ENCODE measurements around the gene RNF123.
A peak's percentile ranks its signal among the peaks of the same experiment; 100 is the strongest.

The RNF123 gene

DNA sequence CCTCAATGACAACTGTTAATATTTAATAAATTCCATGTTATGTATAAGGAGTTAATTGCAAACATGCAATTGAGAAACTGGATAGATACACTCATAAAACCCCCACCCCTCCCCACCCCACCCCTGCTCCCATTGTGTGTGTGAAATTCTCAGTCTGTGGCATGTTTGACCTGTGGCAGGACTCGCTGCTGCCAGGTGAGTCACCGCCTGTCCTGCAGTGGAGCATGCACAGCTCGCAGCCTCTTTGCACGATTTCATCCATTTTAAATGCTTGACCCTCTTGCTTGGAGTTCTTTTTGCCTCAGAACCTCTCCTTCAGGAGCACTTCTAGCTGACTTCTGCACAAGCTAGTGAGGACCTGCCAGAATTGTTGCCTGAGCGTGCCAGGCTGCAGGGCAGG lies 20.5 kb upstream of the RNF123 start:
- Histone ChIP-seq H3K4me3 (ENCODE audit: extremely low read depth, insufficient read depth, low read length, poor library complexity, severe bottlenecking) (no peak overlapping the region), H3K4me1 (ENCODE audit: control insufficient read depth, insufficient read depth, low read length, poor library complexity, severe bottlenecking) (peaks cover 20% of the 10 kb centered on the region), H3K9me3 (ENCODE audit: control insufficient read depth, low read length) (no peaks in the 10 kb centered on the region), H3K27ac (ENCODE audit: low read depth, low read length, severe bottlenecking) (no peak overlapping the region), H3K36me3 (ENCODE audit: control insufficient read depth, insufficient read depth, low read length) (no peaks in the 10 kb centered on the region)
- WGBS, 2 experiments (ENCODE audit: insufficient coverage in 2 of 2), result 75 to 83% methylated on average over 4 of the region's 5 CpGs

DNA sequence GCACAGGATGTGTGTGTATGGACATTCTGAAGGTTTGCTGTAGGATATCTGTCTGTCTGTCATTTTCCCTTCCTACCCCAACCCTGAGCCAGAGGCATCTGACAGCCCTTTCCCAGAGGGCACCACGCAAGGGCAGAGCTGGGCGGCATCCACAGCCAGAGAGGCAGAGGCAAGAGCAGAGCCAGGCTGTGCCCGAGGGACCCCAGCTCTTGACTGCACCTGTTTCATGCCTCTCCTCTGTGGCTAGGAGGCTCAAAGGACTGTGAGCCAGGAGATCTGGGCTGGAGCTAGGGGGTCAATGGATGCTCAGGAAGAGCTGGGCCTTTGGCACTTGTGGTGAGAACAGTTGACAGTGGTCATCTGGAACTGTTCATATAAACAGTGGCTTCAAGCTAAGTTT lies 20.0 kb upstream of the RNF123 start:
- H3K4me3 ChIP-seq (ENCODE audit: extremely low read depth, insufficient read depth, low read length, poor library complexity, severe bottlenecking), result no peak overlapping the region
- H3K27ac ChIP-seq (ENCODE audit: low read depth, low read length, severe bottlenecking), result no peak overlapping the region
- H3K4me1 ChIP-seq (ENCODE audit: control insufficient read depth, insufficient read depth, low read length, poor library complexity, severe bottlenecking), result peaks cover 20% of the 10 kb centered on the region
- no peaks in the 10 kb centered on the region for H3K36me3 ChIP-seq (ENCODE audit: control insufficient read depth, insufficient read depth, low read length)
- no peaks in the 10 kb centered on the region for H3K9me3 ChIP-seq (ENCODE audit: control insufficient read depth, low read length)
- WGBS, 2 experiments (ENCODE audit: insufficient coverage in 2 of 2), result 75 to 100% methylated on average over 2 to 3 of the region's 3 CpGs

DNA sequence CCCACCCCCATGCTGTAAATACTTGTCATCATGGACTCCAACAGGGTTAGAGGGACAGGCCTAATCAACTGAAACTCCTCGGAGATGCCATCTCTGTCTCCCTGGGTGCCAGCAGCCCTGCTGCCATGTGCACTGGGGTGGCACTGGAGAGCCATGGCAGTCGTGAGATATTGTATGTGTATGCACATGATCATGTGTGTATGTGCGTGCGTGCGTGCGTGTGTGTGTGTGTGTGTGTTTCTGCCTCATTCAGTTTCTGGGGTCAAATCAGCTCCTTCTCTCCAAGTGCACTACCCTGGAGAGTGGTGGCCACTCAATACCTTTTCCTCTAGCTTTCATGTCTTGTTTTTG lies 18.4 kb upstream of the RNF123 start:
- no peaks in the 10 kb centered on the region for H3K9me3 ChIP-seq (ENCODE audit: control insufficient read depth, low read length)
- peaks cover 7% of the 10 kb centered on the region for H3K36me3 ChIP-seq (ENCODE audit: control insufficient read depth, insufficient read depth, low read length)
- 88 to 100% methylated on average over 2 to 4 of the region's 6 CpGs for WGBS, 2 experiments (ENCODE audit: insufficient coverage in 2 of 2)
- H3K4me1 ChIP-seq (ENCODE audit: control insufficient read depth, insufficient read depth, low read length, poor library complexity, severe bottlenecking), result peaks cover 16% of the 10 kb centered on the region
- H3K27ac ChIP-seq (ENCODE audit: low read depth, low read length, severe bottlenecking), result no peak overlapping the region
- no peak overlapping the region for H3K4me3 ChIP-seq (ENCODE audit: extremely low read depth, insufficient read depth, low read length, poor library complexity, severe bottlenecking)

DNA sequence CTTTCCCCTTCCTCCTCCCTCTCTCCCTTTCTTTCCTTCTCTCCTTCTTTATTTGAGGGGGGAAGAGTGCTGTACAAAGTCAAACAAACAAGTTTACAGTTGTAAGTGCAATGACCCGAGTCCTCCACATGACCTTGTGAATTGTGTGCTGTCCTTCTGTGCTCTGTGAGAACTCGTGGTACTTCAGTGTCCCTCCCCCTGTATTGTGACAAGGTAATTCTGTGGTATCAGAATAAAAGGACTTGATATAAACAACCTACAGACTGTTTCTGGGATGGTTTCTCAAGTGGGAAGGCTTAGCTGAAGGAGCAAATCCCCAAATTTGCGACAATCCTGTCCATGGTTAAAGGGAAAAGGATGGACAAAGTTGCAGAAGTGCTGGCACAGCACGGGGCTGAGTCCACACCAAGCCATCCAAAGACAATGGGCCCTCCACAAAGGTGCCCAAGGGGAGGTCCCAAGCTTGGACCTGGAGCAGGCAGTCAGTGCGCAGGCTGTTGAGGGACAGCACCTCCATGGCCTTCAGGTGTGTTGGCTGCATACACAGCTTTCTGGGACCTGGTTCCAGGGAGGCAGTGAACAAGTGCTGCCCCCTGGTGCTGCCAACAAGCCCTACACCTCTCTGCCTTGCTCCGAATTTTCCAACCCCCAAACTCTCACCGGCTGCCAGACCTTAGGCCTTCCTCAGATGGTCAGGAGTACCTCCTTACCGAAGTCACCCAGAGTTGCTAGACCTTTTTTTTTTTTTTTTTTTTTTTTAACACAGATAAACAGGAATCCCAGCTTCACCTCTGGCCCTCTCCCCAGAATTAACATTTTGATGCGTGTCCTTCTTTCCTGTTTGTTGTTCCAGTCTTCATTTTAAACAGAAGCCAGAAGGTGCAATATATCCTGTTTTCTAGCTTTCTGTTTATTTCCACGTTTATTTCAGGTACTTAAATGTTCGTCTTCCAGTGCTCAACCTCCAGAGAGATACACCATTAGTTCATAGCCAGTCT lies 17.8 kb upstream of the RNF123 start:
- Histone ChIP-seq H3K9me3 (ENCODE audit: control insufficient read depth, low read length) (no peaks in the 10 kb centered on the region), H3K4me1 (ENCODE audit: control insufficient read depth, insufficient read depth, low read length, poor library complexity, severe bottlenecking) (peaks cover 13% of the 10 kb centered on the region), H3K4me3 (ENCODE audit: extremely low read depth, insufficient read depth, low read length, poor library complexity, severe bottlenecking) (no peak overlapping the region), H3K27ac (ENCODE audit: low read depth, low read length, severe bottlenecking) (no peak overlapping the region), H3K36me3 (ENCODE audit: control insufficient read depth, insufficient read depth, low read length) (peaks cover 14% of the 10 kb centered on the region)
- 51 to 65% methylated on average over 7 to 9 of the region's 11 CpGs for WGBS, 2 experiments (ENCODE audit: insufficient coverage in 2 of 2)

DNA sequence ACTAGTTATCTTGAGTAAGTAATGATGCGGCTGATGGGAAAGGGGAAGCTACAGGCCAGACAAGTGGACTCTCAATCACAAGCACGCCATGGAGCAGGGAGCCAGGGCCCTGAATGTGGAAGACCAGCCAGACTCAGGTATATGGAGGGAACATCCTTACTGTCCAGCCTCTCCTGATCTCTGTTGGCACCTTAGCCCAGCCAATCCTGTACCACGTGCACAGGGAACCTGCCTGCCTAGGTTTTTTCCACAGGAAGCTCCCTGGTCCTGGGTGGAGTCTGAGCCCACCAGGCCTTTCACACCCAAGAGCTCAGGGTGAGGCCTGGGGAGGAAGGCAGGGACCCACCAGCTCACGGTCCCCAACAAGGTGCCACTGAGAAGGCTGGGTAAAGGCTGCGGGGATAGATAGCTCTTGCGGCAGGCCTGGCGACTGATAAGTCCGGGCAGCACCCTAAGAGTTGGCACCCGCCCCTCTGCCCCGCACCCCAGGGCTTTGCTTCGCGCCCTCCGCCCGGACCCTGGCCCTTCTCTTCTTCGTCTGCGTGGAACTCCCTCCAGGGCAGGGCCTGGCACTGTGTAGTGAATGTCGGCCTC lies 16.1 kb upstream of the RNF123 start:
- Histone ChIP-seq H3K27ac (ENCODE audit: low read depth, low read length, severe bottlenecking) (peak overlapping the region; percentile 96), H3K36me3 (ENCODE audit: control insufficient read depth, insufficient read depth, low read length) (peaks cover 30% of the 10 kb centered on the region)

DNA sequence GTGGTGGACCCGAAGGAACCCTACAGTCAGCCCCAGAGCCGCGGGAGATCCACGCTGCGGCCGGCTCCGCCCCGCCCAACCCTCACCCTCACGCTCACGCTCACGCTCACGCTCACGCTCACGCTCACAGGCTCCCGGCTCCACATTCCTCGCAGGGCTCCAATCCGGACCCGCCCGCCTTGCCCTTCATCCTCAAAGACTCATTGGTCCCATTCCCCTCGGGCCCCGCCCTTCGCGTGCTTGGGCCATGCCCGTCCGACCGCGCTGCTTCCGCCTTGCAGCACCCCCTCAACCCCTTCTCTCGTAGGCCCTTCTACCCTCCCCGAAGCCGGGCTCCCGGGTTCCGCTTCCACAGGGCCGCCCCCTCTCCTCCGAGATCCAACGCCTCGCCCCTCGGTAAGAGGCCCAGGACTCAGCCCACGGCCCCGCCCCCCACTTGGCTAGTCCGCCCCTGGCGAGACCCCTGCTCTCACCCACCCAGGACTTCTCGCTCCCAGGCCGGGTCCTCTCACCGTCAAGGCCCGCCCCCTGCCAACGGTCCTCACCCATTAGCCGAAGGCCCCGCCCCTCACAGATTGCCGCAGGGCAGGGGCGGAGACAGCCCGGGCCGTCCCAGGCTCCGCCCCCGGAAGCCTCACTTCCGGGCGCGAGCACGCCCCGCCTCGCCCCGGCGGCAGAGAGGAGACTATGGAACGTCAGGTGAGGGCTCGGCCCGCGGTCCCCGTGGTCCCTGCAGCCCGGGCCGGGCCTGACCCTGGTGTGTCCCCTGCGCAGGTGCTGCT lies 15.5 kb upstream of the RNF123 start, which contains the start of gene APEH:
TSS of gene APEH (plus strand) at position 637 of the 782 bp plus-strand sequence. CDS start at position 688, 51 bp downstream.
- Histone ChIP-seq H3K4me3 (ENCODE audit: extremely low read depth, insufficient read depth, low read length, poor library complexity, severe bottlenecking) (peak within 1 kb of the TSS; percentile 63), H3K9me3 (ENCODE audit: control insufficient read depth, low read length) (no peaks in the 10 kb centered on the region), H3K36me3 (ENCODE audit: control insufficient read depth, insufficient read depth, low read length) (peaks cover 36% of the 10 kb centered on the region), H3K27ac (ENCODE audit: low read depth, low read length, severe bottlenecking) (peak within 1 kb of the TSS; percentile 96), H3K4me1 (ENCODE audit: control insufficient read depth, insufficient read depth, low read length, poor library complexity, severe bottlenecking) (peaks cover 3% of the 10 kb centered on the region)
- 0 to 1% methylated on average over 52 to 54 of the region's 71 CpGs for WGBS, 2 experiments (ENCODE audit: insufficient coverage in 2 of 2)

More for the DNA sequence above, 16.1 kb upstream of the RNF123 start:
- Histone ChIP-seq H3K4me1 (ENCODE audit: control insufficient read depth, insufficient read depth, low read length, poor library complexity, severe bottlenecking) (peaks cover 10% of the 10 kb centered on the region), H3K9me3 (ENCODE audit: control insufficient read depth, low read length) (no peaks in the 10 kb centered on the region), H3K4me3 (ENCODE audit: extremely low read depth, insufficient read depth, low read length, poor library complexity, severe bottlenecking) (peak overlapping the region; percentile 63)
- WGBS, 2 experiments (ENCODE audit: insufficient coverage in 2 of 2), result 17 to 43% methylated on average over 8 to 16 of the region's 17 CpGs

DNA sequence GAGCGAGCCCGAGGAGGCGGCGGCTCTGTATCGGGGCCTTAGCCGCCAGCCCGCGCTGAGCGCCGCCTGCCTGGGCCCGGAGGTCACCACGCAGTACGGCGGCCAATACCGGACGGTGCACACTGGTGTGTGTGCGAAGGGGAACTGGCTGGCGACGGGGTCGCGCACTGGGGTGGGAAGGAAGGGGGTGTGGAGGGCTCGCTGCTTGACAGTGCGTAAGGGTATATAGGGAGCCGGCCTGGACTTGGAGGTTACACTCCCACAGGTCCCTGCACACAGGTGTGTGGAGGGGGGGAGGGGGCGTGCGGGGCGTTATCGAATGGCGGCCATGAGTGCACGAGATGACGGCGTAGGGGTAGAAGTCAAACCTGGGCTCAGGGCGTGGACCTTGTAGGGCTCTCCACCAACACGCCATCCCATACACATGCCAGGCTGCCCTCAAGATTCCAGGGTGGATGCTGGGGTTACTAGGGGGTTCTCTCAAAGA lies 14.8 kb upstream of the RNF123 start:
- Histone ChIP-seq H3K4me3 (ENCODE audit: extremely low read depth, insufficient read depth, low read length, poor library complexity, severe bottlenecking) (peak overlapping the region; percentile 63), H3K9me3 (ENCODE audit: control insufficient read depth, low read length) (no peaks in the 10 kb centered on the region), H3K36me3 (ENCODE audit: control insufficient read depth, insufficient read depth, low read length) (peaks cover 43% of the 10 kb centered on the region), H3K27ac (ENCODE audit: low read depth, low read length, severe bottlenecking) (peak overlapping the region; percentile 96), H3K4me1 (ENCODE audit: control insufficient read depth, insufficient read depth, low read length, poor library complexity, severe bottlenecking) (no peaks in the 10 kb centered on the region)
- 0 to 2% methylated on average over 18 to 19 of the region's 34 CpGs for WGBS, 2 experiments (ENCODE audit: insufficient coverage in 2 of 2)

DNA sequence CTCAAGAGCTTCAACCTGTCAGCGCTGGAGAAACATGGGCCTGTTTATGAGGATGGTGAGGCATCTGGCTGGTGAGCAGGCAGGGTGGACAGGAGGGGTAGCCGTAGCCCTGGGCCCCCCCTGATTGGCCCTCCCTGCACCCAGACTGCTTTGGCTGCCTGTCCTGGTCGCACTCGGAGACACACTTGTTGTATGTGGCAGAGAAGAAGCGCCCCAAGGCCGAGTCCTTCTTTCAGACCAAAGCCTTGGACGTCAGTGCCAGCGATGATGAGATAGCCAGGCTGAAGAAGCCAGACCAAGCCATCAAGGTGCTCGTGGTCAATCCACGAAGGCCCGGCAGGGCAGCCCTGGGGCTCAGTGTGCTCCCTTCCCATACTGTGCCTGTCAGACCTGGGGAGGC lies 13.4 kb upstream of the RNF123 start:
- Histone ChIP-seq H3K36me3 (ENCODE audit: control insufficient read depth, insufficient read depth, low read length) (peaks cover 57% of the 10 kb centered on the region), H3K4me3 (ENCODE audit: extremely low read depth, insufficient read depth, low read length, poor library complexity, severe bottlenecking) (no peak overlapping the region), H3K4me1 (ENCODE audit: control insufficient read depth, insufficient read depth, low read length, poor library complexity, severe bottlenecking) (no peaks in the 10 kb centered on the region), H3K27ac (ENCODE audit: low read depth, low read length, severe bottlenecking) (no peak overlapping the region), H3K9me3 (ENCODE audit: control insufficient read depth, low read length) (no peaks in the 10 kb centered on the region)
- 98 to 100% methylated on average over 10 to 11 of the region's 11 CpGs for WGBS, 2 experiments (ENCODE audit: insufficient coverage in 2 of 2)

DNA sequence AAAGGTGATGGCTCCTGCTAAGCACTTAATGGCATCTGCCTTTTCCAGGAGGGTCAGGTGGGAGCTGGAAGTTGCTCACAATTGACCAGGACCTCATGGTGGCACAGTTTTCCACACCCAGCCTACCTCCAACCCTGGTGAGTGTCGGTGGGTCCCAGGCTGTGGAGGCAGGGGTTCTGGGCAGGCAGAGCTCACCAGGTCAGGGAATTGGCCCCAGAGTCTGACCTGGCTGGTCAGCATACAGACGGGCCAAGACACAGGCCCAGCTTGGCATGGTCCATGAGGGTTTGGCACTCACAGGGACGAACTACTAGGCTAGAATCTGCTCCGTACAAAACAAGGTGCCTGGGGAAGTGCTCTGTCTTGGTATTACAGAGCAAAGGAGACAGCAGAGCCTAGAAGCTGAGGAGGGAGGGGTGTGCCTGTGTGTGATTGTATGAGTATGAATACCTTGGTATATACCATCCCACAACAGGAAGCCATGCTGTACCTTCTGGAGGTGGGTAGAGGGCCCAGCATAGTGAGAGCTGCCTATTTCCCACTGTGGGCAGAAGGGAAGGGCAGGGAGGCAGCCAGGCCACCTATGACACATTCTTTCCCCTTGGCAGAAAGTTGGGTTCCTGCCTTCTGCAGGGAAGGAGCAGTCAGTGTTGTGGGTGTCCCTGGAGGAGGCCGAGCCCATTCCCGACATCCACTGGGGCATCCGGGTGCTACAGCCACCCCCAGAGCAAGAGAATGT lies 8.7 kb upstream of the RNF123 start:
- H3K36me3 ChIP-seq (ENCODE audit: control insufficient read depth, insufficient read depth, low read length), result peaks cover 82% of the 10 kb centered on the region
- WGBS, 2 experiments (ENCODE audit: insufficient coverage in 2 of 2), result 91 to 99% methylated on average over 5 to 7 of the region's 7 CpGs
- no peaks in the 10 kb centered on the region for H3K9me3 ChIP-seq (ENCODE audit: control insufficient read depth, low read length)
- H3K4me1 ChIP-seq (ENCODE audit: control insufficient read depth, insufficient read depth, low read length, poor library complexity, severe bottlenecking), result no peaks in the 10 kb centered on the region
- H3K27ac ChIP-seq (ENCODE audit: low read depth, low read length, severe bottlenecking), result no peak overlapping the region
- H3K4me3 ChIP-seq (ENCODE audit: extremely low read depth, insufficient read depth, low read length, poor library complexity, severe bottlenecking), result no peak overlapping the region

DNA sequence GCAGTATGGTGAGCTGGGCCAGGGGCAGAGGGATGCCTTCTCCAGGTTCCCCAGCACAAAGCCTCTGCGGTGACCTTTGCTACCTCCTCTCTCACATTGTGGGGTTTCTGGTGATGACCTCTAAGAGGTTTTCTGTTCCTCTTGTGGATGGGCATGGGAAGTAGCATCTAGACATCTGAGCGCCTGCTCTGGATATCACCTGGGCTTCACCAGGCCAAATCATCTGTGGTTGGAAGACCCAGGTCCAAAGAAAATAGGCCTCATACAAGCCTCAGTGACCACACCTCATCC lies 8.2 kb upstream of the RNF123 start:
- no peaks in the 10 kb centered on the region for H3K9me3 ChIP-seq (ENCODE audit: control insufficient read depth, low read length)
- peaks cover 77% of the 10 kb centered on the region for H3K36me3 ChIP-seq (ENCODE audit: control insufficient read depth, insufficient read depth, low read length)
- no peaks in the 10 kb centered on the region for H3K4me1 ChIP-seq (ENCODE audit: control insufficient read depth, insufficient read depth, low read length, poor library complexity, severe bottlenecking)
- H3K27ac ChIP-seq (ENCODE audit: low read depth, low read length, severe bottlenecking), result no peak overlapping the region
- 100% methylated on average over 1 of the region's 2 CpGs for WGBS, 2 experiments (ENCODE audit: insufficient coverage in 2 of 2)
- H3K4me3 ChIP-seq (ENCODE audit: extremely low read depth, insufficient read depth, low read length, poor library complexity, severe bottlenecking), result no peak overlapping the region

Measured in mesodermal cell (in vitro differentiated cells).